ENCODE measurements around the gene SBF2.

DNA sequence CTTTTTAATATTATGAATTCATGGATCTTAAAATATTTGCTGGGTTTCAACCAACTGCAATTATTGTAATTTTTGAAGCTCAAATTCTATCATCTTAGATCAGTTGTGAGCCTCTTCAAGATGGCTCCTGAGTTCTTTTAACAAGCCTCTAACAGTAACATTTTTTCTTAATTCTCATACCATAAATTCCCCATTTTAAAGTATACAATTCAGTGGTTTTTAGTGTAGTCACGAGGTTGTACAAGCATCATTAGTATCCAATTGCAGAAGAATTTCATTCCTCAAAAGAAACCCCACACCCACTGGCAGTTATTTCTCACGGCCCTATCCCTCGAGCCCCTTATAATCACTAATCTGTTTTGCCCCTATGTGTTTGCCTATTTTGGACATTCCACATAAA, 270.8 kb downstream of the SBF2 start:
- no peak for TF ChIP-seq TAF1 (IDR thresholded peaks at IDR 0.05; ENCODE audit: borderline replicate concordance, insufficient read depth, low read length)
- no peak for TF ChIP-seq POLR2AphosphoS5 (IDR thresholded peaks at IDR 0.05; ENCODE audit: low read depth, low read length)
- TF ChIP-seq FOXP2 (optimal IDR thresholded peaks at IDR 0.05; ENCODE audit: borderline replicate concordance, extremely low read depth, extremely low read length, insufficient read depth): no peak
- TF ChIP-seq, protein P1, sequence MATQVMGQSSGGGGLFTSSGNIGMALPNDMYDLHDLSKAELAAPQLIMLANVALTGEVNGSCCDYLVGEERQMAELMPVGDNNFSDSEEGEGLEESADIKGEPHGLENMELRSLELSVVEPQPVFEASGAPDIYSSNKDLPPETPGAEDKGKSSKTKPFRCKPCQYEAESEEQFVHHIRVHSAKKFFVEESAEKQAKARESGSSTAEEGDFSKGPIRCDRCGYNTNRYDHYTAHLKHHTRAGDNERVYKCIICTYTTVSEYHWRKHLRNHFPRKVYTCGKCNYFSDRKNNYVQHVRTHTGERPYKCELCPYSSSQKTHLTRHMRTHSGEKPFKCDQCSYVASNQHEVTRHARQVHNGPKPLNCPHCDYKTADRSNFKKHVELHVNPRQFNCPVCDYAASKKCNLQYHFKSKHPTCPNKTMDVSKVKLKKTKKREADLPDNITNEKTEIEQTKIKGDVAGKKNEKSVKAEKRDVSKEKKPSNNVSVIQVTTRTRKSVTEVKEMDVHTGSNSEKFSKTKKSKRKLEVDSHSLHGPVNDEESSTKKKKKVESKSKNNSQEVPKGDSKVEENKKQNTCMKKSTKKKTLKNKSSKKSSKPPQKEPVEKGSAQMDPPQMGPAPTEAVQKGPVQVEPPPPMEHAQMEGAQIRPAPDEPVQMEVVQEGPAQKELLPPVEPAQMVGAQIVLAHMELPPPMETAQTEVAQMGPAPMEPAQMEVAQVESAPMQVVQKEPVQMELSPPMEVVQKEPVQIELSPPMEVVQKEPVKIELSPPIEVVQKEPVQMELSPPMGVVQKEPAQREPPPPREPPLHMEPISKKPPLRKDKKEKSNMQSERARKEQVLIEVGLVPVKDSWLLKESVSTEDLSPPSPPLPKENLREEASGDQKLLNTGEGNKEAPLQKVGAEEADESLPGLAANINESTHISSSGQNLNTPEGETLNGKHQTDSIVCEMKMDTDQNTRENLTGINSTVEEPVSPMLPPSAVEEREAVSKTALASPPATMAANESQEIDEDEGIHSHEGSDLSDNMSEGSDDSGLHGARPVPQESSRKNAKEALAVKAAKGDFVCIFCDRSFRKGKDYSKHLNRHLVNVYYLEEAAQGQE (IDR thresholded peaks at IDR 0.05; ENCODE audit: insufficient read depth in 1 of 2, low read depth in 2 of 2, low read length in 2 of 2): no peak
- TF ChIP-seq SIN3A (IDR thresholded peaks at IDR 0.05; ENCODE audit: borderline replicate concordance, insufficient read depth, low read length): no peak

All from PFSK-1 (cell line).